GM13976 (cell line): Measurements from ENCODE around the gene SV2C.
"Not testable (repeated sequence)": the region's sequence is repeated elsewhere in the genome, so short reads cannot be mapped to it uniquely, and the experiment has no call there.

Source experiments
- DNase-seq: peaks from one replicate; pipeline ENCODE4 v3.0.0; 2012; ENCODE audit warnings: low spot score
- in situ Hi-C: fragments of 300-500 bp; cut with MboI; formaldehyde crosslinking; loops from one replicate; pipeline ENCODE4 v1.12.0; 2022; ENCODE audit warnings: low sequenced_read_pairs, mixed read lengths, inconsistent platforms; ENCODE audit not compliant: unreplicated experiment
- TF ChIP-seq, protein P1 (sequence below): IDR thresholded peaks from 2 replicates; pipeline ENCODE4 v1.5.1; 2012; ENCODE audit warnings: borderline replicate concordance, mild to moderate bottlenecking; ENCODE audit not compliant: insufficient read depth; ENCODE audit errors: extremely low read depth, missing control alignments, control extremely low read depth

SV2C gene

DNA sequence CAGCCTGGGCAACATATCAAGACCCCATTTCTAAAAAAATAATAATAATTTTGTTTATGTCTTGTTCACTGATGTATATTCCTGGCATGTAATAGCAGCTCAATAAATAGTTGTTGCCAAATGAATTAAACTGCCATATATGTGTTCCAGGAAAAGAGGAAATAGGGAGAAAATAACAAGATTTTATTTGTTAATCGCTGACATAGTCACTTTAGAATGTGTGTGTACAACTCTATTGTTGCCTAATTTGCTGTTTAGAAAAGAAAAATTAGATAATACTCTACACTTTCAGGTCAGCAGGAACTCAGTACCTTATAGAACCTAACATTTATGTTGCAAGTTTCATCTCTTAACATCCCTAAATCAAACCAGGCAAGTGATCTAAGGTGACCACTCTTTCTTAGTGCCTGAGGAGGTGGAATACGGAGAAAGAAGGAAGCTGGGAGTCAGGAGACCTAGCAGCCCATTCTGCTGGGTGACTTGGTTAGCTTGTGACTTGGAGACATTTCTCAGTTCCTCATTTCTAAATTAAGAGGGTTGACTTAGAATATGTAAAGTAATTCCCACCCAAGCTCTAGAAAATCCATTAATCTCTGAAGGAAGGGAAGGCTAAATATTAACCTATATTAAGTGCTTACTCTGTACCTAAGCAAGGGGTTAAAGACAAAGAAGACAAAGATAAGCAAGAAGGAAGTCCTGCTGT lies 209.6 kb downstream of the SV2C start:
- DNase-seq, result no peak
- TF ChIP-seq, protein P1, sequence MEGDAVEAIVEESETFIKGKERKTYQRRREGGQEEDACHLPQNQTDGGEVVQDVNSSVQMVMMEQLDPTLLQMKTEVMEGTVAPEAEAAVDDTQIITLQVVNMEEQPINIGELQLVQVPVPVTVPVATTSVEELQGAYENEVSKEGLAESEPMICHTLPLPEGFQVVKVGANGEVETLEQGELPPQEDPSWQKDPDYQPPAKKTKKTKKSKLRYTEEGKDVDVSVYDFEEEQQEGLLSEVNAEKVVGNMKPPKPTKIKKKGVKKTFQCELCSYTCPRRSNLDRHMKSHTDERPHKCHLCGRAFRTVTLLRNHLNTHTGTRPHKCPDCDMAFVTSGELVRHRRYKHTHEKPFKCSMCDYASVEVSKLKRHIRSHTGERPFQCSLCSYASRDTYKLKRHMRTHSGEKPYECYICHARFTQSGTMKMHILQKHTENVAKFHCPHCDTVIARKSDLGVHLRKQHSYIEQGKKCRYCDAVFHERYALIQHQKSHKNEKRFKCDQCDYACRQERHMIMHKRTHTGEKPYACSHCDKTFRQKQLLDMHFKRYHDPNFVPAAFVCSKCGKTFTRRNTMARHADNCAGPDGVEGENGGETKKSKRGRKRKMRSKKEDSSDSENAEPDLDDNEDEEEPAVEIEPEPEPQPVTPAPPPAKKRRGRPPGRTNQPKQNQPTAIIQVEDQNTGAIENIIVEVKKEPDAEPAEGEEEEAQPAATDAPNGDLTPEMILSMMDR, result no peak
- in situ Hi-C loops, result no loop called here

DNA sequence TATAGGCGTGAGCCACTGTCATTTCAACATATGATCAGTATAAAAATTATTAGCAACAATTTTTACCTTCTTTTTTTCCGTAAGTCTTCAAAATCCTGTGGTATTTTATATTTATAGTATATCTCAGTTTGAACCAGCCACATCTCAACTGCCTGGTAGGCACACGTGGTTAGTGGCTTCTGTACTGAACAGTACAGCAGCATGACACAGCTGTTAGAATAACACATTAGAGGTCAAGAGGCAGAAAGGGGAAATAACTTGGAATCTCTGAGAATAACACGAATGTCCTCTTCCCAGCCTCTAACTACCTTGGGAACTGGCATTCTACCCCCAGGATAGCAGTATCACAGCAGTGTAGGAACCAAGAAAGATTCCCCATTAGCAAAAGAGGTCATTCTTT lies 211.4 kb downstream of the SV2C start:
- TF ChIP-seq, protein P1, result no peak
- no peak for DNase-seq
- in situ Hi-C loops, result no loop called here

DNA sequence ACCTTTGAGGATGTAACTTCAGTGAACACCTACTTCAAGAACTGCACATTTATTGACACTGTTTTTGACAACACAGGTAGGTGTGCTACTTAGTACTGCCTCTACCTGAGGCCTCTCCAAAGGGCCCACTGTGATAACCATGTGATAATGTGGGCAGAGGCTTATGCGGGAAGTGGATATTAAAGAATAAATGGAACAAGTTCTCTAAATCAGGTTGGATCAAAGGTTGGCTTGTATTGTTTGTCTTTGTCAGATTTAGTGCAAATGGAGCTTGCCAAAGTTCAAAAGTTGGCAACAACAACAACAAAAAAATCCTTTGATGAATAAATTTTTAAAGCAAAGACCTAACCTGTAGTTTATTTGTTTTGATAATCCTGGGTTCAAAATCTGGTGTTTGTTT lies 215.7 kb downstream of the SV2C start:
- no peak for DNase-seq
- in situ Hi-C loops, result no loop called here
- TF ChIP-seq, protein P1, result no peak

DNA sequence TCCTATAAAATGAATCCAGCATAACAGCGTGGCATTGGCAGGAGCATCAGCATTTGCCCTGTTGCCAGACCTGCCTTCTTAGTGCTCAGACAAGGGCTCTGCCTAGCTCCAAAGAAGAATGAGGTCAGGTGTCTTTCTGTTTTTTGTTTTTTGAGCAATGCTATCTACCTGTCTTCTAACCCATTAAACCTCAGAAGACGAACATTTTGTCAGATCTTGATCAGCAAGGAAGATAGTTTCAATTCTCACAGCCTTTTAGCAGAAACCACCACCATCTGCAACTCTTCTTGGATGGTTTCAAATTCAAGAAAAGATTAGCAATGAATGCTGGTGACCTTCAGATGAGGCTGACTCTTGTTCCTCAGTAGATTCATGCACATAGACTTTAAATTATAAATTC lies 216.4 kb downstream of the SV2C start:
- DNase-seq, result no peak
- TF ChIP-seq, protein P1, result no peak
- in situ Hi-C loops, result no loop called here

DNA sequence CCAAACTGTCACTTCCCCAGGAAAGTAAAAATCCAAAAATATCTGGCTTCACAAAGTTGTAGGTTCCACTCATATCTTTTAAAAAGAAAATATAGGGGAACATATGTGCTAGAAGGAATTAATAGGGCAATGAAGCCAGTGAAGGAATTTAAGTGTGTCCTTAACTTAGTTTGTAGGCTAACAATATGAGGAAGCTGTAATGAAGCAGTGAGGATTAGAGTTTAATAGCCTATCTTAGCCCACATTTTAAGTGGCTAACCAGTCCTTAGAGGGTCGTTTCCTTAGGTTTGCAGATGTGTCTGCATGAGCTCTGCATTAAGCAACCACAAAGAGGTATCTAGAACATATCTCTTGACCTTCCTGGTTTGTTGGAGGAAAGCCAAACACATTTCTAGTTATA lies 218.7 kb downstream of the SV2C start:
- in situ Hi-C loops, result not testable (repeated sequence)

DNA sequence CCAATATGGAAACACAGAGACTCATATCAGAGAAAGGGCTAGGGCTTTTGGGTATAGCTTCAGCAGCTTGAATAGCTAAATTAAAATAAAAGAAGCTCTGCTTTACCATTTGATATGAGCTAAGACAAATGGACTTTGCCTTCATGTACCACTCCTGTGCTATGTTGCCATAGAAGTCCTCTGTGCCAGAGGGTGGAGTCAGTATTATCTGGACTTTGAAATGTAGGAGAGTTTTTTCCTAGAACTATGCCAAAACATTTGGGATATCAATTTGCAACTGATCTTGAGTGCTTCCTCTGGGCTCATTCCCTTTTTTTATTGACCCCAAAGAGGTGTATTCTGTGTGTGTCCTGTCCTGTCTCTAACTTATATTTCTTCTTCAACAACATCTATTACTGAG lies 219.5 kb downstream of the SV2C start:
- in situ Hi-C loops, DNase-seq: not testable (repeated sequence)

More for the DNA sequence above, 218.7 kb downstream of the SV2C start:
- DNase-seq, result not testable (repeated sequence)

DNA sequence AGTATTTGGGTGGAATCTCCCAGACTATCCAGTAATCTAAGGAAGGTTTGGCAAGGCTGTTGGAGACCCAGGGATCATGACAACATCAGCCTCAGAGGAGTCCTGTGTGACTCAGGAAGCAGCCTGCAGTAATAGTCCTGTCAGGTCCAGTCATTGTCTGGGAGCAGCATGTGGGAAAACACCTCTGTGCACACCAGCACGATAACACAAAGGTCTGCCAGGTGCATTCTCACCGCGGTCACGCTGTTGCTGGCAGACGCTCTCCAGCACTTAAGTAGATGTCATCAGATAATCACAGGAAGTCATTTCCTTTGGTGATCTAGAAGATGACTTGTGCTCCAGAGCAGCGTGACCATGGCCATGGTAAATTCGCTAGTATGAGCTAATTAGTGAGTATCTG lies 220.7 kb downstream of the SV2C start:
- peak; percentile 43 for DNase-seq
- TF ChIP-seq, protein P1, result no peak
- in situ Hi-C loops, result no loop called here

DNA sequence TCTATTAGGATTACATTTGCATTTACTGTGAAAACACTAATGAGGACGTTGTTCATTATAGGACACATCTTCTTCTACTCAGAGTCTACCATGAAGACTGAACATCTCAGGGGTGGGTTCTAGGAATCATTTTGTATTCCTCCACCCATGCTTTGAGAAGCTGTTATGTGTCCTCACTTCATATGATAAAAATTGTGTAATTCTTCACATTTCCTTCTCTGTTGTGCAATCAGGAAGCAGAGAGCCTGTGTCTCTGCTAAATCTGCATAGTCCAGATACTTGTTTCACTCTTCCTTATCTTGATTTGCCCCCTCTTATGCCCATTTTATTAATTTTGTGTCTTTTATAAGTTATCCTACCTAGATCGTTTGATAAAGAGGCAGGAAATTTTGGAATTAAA lies 222.1 kb downstream of the SV2C start:
- in situ Hi-C loops, result no loop called here
- no peak for DNase-seq
- TF ChIP-seq, protein P1, result no peak
